ENCODE results near the gene PTER. TPM values are rescaled to one million over a fixed set of nuclear protein-coding genes. Genes with fewer than 3 reads are reported as not detected.
A peak's percentile ranks its signal among the peaks of the same experiment; 100 is the strongest.

PTER gene
- total RNA-seq, 2 donors from 2014 or later: 6.2 to 11.2 TPM

DNA sequence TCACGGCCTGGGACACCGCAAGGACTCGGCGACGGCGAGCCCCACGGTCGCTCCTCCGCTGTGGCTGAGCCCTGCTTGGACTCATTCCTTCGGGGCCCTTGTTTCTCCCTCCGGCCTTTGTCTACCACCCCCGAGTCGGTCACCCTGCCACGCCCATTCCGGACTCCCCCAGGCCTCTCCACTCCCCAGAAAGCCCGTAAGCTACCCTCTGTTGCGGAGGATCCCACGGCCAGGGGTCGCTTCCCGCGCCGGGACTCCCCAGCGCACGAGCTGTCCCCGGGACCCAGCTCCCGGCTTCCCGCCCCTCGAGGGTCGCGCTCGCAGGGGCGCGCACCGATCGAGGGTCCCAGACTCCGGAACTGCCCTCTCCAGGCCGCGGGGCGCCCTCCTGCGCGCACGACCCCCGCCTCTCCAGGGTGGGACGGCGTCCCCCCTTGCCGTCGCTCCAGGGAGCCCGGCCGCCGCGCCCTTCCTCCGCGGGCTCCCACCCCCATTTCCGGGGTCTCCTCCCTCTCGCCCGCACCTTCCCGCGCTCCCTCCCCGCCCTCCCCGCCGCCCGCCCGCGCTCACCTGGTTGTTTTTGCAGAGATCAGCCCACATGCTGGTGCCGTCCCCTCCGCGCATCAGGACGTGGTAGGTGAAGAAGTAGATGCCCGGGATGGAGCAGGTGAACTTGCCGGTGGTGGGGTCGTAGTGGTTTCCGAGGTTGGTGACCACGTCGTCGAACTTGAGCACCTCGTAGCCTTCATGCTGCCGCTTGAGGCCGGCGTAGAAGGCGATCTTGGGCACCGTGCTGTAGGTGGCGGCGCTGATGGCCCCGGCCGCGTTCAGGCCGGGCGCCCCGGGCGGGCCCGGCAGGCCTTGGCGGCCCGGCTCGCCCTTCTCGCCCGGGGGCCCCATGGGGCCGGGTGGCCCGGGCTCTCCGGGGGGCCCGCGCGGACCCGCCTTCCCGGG is 83.4 kb downstream of the PTER start:
- Histone ChIP-seq H3K27me3 (replicated peaks; ENCODE audit: insufficient read depth) (no peaks in the 10 kb centered on the region), H3K27ac (no peak overlapping the region), H3K4me1 (ENCODE audit: control insufficient read depth in 1 of 2, low read depth in 2 of 2) (peaks cover 18 to 27% of the 10 kb centered on the region in 2 donors), H3K36me3 (no peaks in the 10 kb centered on the region), H3K9me3 (no peaks in the 10 kb centered on the region), H3K4me3 (peak overlapping the region; percentile 77)
- ATAC-seq (ENCODE audit: insufficient number of reproducible peaks, low FRiP score, low read depth) (no peak), DNase-seq (ENCODE audit: low spot score) (no peak)
- TF ChIP-seq, protein P1, sequence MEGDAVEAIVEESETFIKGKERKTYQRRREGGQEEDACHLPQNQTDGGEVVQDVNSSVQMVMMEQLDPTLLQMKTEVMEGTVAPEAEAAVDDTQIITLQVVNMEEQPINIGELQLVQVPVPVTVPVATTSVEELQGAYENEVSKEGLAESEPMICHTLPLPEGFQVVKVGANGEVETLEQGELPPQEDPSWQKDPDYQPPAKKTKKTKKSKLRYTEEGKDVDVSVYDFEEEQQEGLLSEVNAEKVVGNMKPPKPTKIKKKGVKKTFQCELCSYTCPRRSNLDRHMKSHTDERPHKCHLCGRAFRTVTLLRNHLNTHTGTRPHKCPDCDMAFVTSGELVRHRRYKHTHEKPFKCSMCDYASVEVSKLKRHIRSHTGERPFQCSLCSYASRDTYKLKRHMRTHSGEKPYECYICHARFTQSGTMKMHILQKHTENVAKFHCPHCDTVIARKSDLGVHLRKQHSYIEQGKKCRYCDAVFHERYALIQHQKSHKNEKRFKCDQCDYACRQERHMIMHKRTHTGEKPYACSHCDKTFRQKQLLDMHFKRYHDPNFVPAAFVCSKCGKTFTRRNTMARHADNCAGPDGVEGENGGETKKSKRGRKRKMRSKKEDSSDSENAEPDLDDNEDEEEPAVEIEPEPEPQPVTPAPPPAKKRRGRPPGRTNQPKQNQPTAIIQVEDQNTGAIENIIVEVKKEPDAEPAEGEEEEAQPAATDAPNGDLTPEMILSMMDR (IDR thresholded peaks at IDR 0.05): no peak

DNA sequence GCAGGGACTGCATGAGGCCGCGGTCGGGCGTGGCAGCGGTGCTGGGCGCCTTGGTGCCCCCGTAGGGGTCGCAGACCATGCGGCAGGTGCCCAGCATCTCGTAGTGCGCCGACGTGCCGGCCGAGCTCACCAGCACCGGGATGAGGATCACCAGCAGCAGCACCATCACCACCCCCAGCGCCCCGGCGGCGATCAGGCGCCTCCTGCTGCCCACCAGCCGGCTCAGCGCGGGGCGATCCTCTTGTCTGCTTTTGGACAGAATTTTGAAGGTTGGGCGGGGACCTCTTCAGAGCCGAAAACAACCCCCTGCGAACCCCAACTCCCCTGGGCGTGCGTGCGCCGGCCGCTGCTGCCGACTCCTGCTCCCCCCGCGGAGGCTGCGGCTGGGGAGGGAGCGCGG is 84.1 kb downstream of the PTER start:
- ATAC-seq (ENCODE audit: insufficient number of reproducible peaks, low FRiP score, low read depth) (no peak), DNase-seq (ENCODE audit: low spot score) (no peak)
- no peak overlapping the region for H3K27ac ChIP-seq
- H3K36me3 ChIP-seq: no peaks in the 10 kb centered on the region
- peaks cover 18 to 27% of the 10 kb centered on the region in 2 donors for H3K4me1 ChIP-seq (ENCODE audit: control insufficient read depth in 1 of 2, low read depth in 2 of 2)
- no peaks in the 10 kb centered on the region for H3K9me3 ChIP-seq
- peak overlapping the region; percentile 77 for H3K4me3 ChIP-seq
- no peaks in the 10 kb centered on the region for H3K27me3 ChIP-seq (replicated peaks; ENCODE audit: insufficient read depth)
- TF ChIP-seq, protein P1 (IDR thresholded peaks at IDR 0.05): no peak

DNA sequence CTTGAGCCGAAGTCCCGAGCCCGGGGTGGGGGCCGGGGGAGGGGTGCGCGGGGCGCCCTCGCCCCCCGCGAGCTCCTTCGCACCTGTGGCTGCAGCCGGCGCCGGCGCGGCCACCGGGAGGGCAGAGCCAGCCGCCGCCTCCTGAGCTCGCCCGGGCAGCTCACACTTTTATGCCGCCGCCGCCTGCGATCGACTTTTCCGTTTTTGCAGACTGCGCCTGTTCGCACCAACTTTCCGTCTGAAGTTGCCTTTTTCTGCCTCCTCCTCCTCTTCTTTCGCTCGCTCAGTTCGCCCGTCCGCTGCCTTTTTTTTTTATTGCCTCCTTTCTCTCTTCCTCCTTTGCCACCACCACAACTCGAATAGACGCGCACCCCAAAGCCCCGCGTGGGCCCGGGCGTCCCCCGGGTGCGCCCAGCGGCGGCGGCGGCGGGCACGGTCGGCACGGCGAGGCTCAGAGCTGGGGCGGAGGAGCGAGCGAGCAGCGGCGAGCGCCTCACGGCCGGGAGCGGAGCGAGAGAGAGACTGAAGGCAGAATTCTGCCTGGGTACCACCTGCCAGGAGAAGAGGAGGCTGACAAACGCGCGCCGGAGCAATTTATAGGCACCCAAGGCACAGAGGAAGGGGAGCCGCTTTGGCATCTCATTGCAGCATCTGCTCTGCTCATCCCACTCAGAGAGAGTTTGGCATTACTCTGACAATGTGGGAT is 84.7 kb downstream of the PTER start, which contains the start of gene C1QL3:
Gene C1QL3 (minus strand): TSS at position 569 of the 706 bp plus-strand sequence. CDS start 814 bp downstream, outside the sequence.
- ATAC-seq (ENCODE audit: insufficient number of reproducible peaks, low FRiP score, low read depth) (no peak), DNase-seq (ENCODE audit: low spot score) (no peak)
- TF ChIP-seq, protein P1 (IDR thresholded peaks at IDR 0.05): no peak
- Histone ChIP-seq H3K27me3 (replicated peaks; ENCODE audit: insufficient read depth) (no peaks in the 10 kb centered on the region), H3K4me1 (ENCODE audit: control insufficient read depth in 1 of 2, low read depth in 2 of 2) (peaks cover 18 to 27% of the 10 kb centered on the region in 2 donors), H3K4me3 (peak within 1 kb of the TSS; percentile 77), H3K36me3 (no peaks in the 10 kb centered on the region), H3K27ac (no peak within 1 kb of the TSS), H3K9me3 (no peaks in the 10 kb centered on the region)

DNA sequence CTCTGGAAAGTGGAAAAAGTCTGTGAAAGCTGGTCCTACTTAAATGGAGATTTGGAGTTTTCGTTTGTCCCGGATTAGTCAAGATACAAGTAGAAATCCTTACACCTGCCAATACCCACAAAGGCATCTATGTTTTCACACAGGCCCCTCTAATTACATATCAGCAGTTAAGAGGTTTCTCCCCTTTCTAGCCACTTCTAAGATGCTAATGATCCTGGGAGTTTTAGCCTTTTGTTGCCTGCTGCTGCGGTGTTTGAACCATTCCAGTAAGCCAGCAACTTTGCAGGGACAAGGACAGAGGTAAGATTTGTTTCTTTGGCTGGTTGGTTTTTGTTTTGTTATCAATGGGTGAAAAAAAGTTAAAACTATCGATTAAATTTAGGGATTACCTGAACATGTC is 90.6 kb downstream of the PTER start:
- Histone ChIP-seq H3K27ac (no peak overlapping the region), H3K36me3 (no peaks in the 10 kb centered on the region), H3K4me3 (no peak overlapping the region), H3K9me3 (no peaks in the 10 kb centered on the region), H3K4me1 (ENCODE audit: control insufficient read depth in 1 of 2, low read depth in 2 of 2) (no peaks in the 10 kb centered on the region), H3K27me3 (replicated peaks; ENCODE audit: insufficient read depth) (no peaks in the 10 kb centered on the region)
- TF ChIP-seq, protein P1 (IDR thresholded peaks at IDR 0.05): no peak
- DNase-seq (ENCODE audit: low spot score) (no peak), ATAC-seq (ENCODE audit: insufficient number of reproducible peaks, low FRiP score, low read depth) (no peak)

DNA sequence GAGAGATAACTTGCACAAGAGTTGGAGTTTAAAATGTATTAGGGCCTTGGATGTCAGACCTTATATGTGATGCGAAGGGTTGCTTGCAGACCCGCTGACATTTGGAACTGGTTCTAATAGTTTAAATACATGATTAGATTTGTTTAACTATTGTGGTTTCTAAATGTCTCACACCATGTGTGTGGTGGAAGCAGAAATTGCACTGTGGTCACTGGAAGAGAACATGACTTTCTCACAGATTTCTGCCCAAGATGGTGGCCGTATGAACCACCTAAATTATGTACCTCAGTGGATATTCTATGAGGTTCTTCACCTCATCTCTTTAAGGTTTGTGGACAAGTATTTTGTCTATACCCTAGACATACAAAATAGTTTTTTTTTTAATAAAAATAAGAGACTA is 93.0 kb downstream of the PTER start:
- H3K27me3 ChIP-seq (replicated peaks; ENCODE audit: insufficient read depth): no peaks in the 10 kb centered on the region
- H3K36me3 ChIP-seq: no peaks in the 10 kb centered on the region
- no peak for DNase-seq (ENCODE audit: low spot score)
- no peaks in the 10 kb centered on the region for H3K9me3 ChIP-seq
- no peak overlapping the region for H3K27ac ChIP-seq
- H3K4me3 ChIP-seq: no peak overlapping the region
- TF ChIP-seq, protein P1 (IDR thresholded peaks at IDR 0.05): no peak
- ATAC-seq (ENCODE audit: insufficient number of reproducible peaks, low FRiP score, low read depth): no peak
- H3K4me1 ChIP-seq (ENCODE audit: control insufficient read depth in 1 of 2, low read depth in 2 of 2): no peaks in the 10 kb centered on the region

Data from thoracic aorta (tissue), 2 donors.